ENCODE data around the gene PLK3. TPM values are rescaled to one million over a fixed set of nuclear protein-coding genes. Genes with fewer than 3 reads are reported as not detected.

PLK3 gene
- total RNA-seq, 1 experiment from 2014 or later, result 56.1 TPM

- TF ChIP-seq, protein P1, sequence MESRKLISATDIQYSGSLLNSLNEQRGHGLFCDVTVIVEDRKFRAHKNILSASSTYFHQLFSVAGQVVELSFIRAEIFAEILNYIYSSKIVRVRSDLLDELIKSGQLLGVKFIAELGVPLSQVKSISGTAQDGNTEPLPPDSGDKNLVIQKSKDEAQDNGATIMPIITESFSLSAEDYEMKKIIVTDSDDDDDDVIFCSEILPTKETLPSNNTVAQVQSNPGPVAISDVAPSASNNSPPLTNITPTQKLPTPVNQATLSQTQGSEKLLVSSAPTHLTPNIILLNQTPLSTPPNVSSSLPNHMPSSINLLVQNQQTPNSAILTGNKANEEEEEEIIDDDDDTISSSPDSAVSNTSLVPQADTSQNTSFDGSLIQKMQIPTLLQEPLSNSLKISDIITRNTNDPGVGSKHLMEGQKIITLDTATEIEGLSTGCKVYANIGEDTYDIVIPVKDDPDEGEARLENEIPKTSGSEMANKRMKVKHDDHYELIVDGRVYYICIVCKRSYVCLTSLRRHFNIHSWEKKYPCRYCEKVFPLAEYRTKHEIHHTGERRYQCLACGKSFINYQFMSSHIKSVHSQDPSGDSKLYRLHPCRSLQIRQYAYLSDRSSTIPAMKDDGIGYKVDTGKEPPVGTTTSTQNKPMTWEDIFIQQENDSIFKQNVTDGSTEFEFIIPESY (IDR thresholded peaks at IDR 0.05; ENCODE audit: extremely low read depth, insufficient replicate concordance, low read length), result no peak
- TF ChIP-seq, protein P2, sequence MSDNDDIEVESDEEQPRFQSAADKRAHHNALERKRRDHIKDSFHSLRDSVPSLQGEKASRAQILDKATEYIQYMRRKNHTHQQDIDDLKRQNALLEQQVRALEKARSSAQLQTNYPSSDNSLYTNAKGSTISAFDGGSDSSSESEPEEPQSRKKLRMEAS (IDR thresholded peaks at IDR 0.05), result no peak
- TF ChIP-seq EZH2phosphoT487 (IDR thresholded peaks at IDR 0.05; ENCODE audit: borderline replicate concordance) (no peak), ZNF274 (IDR thresholded peaks at IDR 0.05; ENCODE audit: low read depth, low read length) (no peak)
Observed at GRCh38 chr1:44839576-44839975, 39.4 kb downstream of the PLK3 start (continued).

- no peak for DNase-seq (ENCODE audit: low read depth, low spot score)
- Histone ChIP-seq H4K20me1 (ENCODE audit: insufficient read depth) (no peaks in the 10 kb centered on the region), H3K79me2 (ENCODE audit: insufficient read depth, low read length) (no peaks in the 10 kb centered on the region), H3K36me3 (ENCODE audit: control insufficient read depth in 1 of 2, insufficient read depth in 2 of 2, low read length in 2 of 2) (no peaks in the 10 kb centered on the region), H3K4me3 (replicated peaks in 1 of 2; ENCODE audit: low read depth in 1 of 2, low read length in 2 of 2) (no peak overlapping the region), H2AFZ (ENCODE audit: low read depth, low read length, poor library complexity, severe bottlenecking) (no peak overlapping the region), H3K9ac (ENCODE audit: low read length) (no peak overlapping the region), H3K27me3 (ENCODE audit: insufficient read depth, low read length) (no peaks in the 10 kb centered on the region), H3K9me3 (ENCODE audit: control insufficient read depth in 1 of 2, insufficient read depth in 1 of 2, low read depth in 1 of 2, low read length in 2 of 2) (no peaks in the 10 kb centered on the region), H3K9me2 (ENCODE audit: insufficient read depth) (no peaks in the 10 kb centered on the region), H3K4me2 (ENCODE audit: low read length) (no peak overlapping the region), H3K4me1 (ENCODE audit: control insufficient read depth in 1 of 2, insufficient read depth in 2 of 2, low read length in 2 of 2) (no peaks in the 10 kb centered on the region), H3K27ac (ENCODE audit: low read depth, low read length) (no peak overlapping the region)
- BruUV-seq (replicated peaks), result no TSS peak
- ChIA-PET CTCF (no interaction called here), RAD21 (ENCODE audit: low non-redundant PET in 1 of 2, low total read pairs in 2 of 2, uncharacterized antibody in 2 of 2, unreplicated experiment in 2 of 2) (no interaction called here), POLR2A (no interaction called here)
- ATAC-seq, result no peak
- intact Hi-C loops (cut with micrococcal nuclease), result no loop called here
- TF ChIP-seq EZH2phosphoT487 (IDR thresholded peaks at IDR 0.05; ENCODE audit: borderline replicate concordance), result no peak
- TF ChIP-seq, protein P1 (IDR thresholded peaks at IDR 0.05; ENCODE audit: extremely low read depth, insufficient replicate concordance, low read length), result no peak
- TF ChIP-seq POLR2A (IDR thresholded peaks at IDR 0.05; ENCODE audit: borderline replicate concordance, extremely low read depth, insufficient read depth, insufficient read length), result no peak
- no peak for TF ChIP-seq ATF3 (IDR thresholded peaks at IDR 0.05)
- TF ChIP-seq SIN3A (IDR thresholded peaks at IDR 0.05; ENCODE audit: low read depth), result no peak
- TF ChIP-seq SRF (IDR thresholded peaks at IDR 0.05; ENCODE audit: low read depth), result no peak
- no peak for TF ChIP-seq ELF1 (IDR thresholded peaks at IDR 0.05; ENCODE audit: borderline replicate concordance, low read depth)
- no peak for TF ChIP-seq ZFX (IDR thresholded peaks at IDR 0.05)
- no peak for TF ChIP-seq CTCF (IDR thresholded peaks at IDR 0.05 in 2 of 3, conservative IDR thresholded peaks at IDR 0.05 in 1 of 3; ENCODE audit: borderline replicate concordance in 1 of 3, insufficient read depth in 1 of 3, low read depth in 2 of 3, low read length in 2 of 3)
- TF ChIP-seq YY1 (IDR thresholded peaks at IDR 0.05; ENCODE audit: extremely low read depth, insufficient replicate concordance, low read depth, low read length), result no peak
- no peak for TF ChIP-seq FOSL1 (IDR thresholded peaks at IDR 0.05; ENCODE audit: low read depth)
- TF ChIP-seq, protein P2 (IDR thresholded peaks at IDR 0.05), result no peak
- no peak for TF ChIP-seq REST (IDR thresholded peaks at IDR 0.05; ENCODE audit: low read depth)
Observed at GRCh38 chr1:44842486-44842861, 42.3 kb downstream of the PLK3 start.
